HG03521 (cell line): ENCODE results near the gene TESPA1.
"Not testable (repeated sequence)": the region's sequence is repeated elsewhere in the genome, so short reads cannot be mapped to it uniquely, and the experiment has no call there.

Source experiments
- ATAC-seq: cut with Tn5 transposase; IDR thresholded peaks from one replicate; pipeline ENCODE4 v1.9.1; 2021; ENCODE audit warnings: mild to moderate bottlenecking, moderate library complexity; ENCODE audit not compliant: unreplicated experiment

TESPA1 gene

GRCh38 chr12:54949073-54949711 is 35.4 kb downstream of the TESPA1 start:
- ATAC-seq, result no peak

GRCh38 chr12:54948171-54948570 is 36.4 kb downstream of the TESPA1 start:
- no peak for ATAC-seq

- ATAC-seq, result no peak
Measured at GRCh38 chr12:54945082-54945481, 39.5 kb downstream of the TESPA1 start.

GRCh38 chr12:54943292-54943691 is 41.3 kb downstream of the TESPA1 start:
- not testable (repeated sequence) for ATAC-seq

GRCh38 chr12:54941659-54942058 is 42.9 kb downstream of the TESPA1 start:
- ATAC-seq, result no peak

- ATAC-seq, result no peak
Measured at GRCh38 chr12:54940727-54941315, 43.7 kb downstream of the TESPA1 start.

GRCh38 chr12:54937929-54938328 is 46.6 kb downstream of the TESPA1 start:
- no peak for ATAC-seq

- ATAC-seq, result no peak
Measured at GRCh38 chr12:54937376-54937775, 47.2 kb downstream of the TESPA1 start.

GRCh38 chr12:54936736-54937135 is 47.8 kb downstream of the TESPA1 start:
- ATAC-seq, result no peak

- peak; percentile 93 for ATAC-seq
Measured at GRCh38 chr12:54935235-54935951, 49.2 kb downstream of the TESPA1 start.

GRCh38 chr12:54934419-54934818 is 50.1 kb downstream of the TESPA1 start:
- no peak for ATAC-seq

GRCh38 chr12:54933376-54933775 is 51.2 kb downstream of the TESPA1 start:
- ATAC-seq, result no peak

- no peak for ATAC-seq
Measured at GRCh38 chr12:54932691-54933090, 51.9 kb downstream of the TESPA1 start.

- no peak for ATAC-seq
Measured at GRCh38 chr12:54932038-54932437, 52.5 kb downstream of the TESPA1 start.

- ATAC-seq, result no peak
Measured at GRCh38 chr12:54929998-54930397, 54.6 kb downstream of the TESPA1 start.

- ATAC-seq, result no peak
Measured at GRCh38 chr12:54926246-54926645, 58.3 kb downstream of the TESPA1 start.

GRCh38 chr12:54924972-54925707 is 59.4 kb downstream of the TESPA1 start:
- no peak for ATAC-seq

- no peak for ATAC-seq
Measured at GRCh38 chr12:54917001-54917488, 67.5 kb downstream of the TESPA1 start.
